K562 (cell line): ENCODE measurements around the gene SEC61A1. TPM values are rescaled to one million over a fixed set of nuclear protein-coding genes. Genes with fewer than 3 reads are reported as not detected.
A peak's percentile ranks its signal among the peaks of the same experiment; 100 is the strongest.

ENCODE experiments used
- CTBP1 ChIP-seq: fragments of 450-650 bp; IDR thresholded peaks from 2 replicates; pipeline ENCODE4 v1.6.1; 2016; ENCODE audit warnings: borderline replicate concordance
- DACH1 ChIP-seq: fragments of 450-650 bp; IDR thresholded peaks from 2 replicates; pipeline ENCODE4 v1.6.1; 2018; ENCODE audit not compliant: partially characterized antibody
- ETS2 ChIP-seq: IDR thresholded peaks from 2 replicates; pipeline ENCODE4 v1.6.1; 2016; ENCODE audit warnings: borderline replicate concordance, missing genetic modification characterization, mild to moderate bottlenecking, moderate library complexity, missing compliant biosample characterization; ENCODE audit not compliant: poor library complexity, severe bottlenecking
- GATA2 ChIP-seq: sonication (generic); formaldehyde crosslinking; IDR thresholded peaks from 2 replicates; pipeline ENCODE4 v1.4.0; 2020; ENCODE audit warnings: mild to moderate bottlenecking, missing genetic modification reagents
- HMG20A ChIP-seq: fragments of 450-650 bp; formaldehyde crosslinking; conservative IDR thresholded peaks from 2 replicates; pipeline ENCODE4 v1.4.0; 2020; ENCODE audit warnings: mild to moderate bottlenecking, mixed read lengths
- KAT8 ChIP-seq: fragments of 450-650 bp; IDR thresholded peaks from 2 replicates; pipeline ENCODE4 v1.6.1; 2016; ENCODE audit warnings: low read depth, mild to moderate bottlenecking
- KLF6 ChIP-seq: fragments of 250-450 bp; sonication (Bioruptor Pico); IDR thresholded peaks from 2 replicates; pipeline ENCODE4 v1.4.0; 2020; ENCODE audit warnings: mild to moderate bottlenecking, moderate library complexity, borderline replicate concordance
- MED1 ChIP-seq: sonication (generic); formaldehyde crosslinking; IDR thresholded peaks from 2 replicates; pipeline ENCODE4 v1.8.1; 2023; ENCODE audit warnings: missing genetic modification reagents, borderline replicate concordance
- NCOA2 ChIP-seq, 2 experiments: fragments of 450-650 bp; IDR thresholded peaks; 2 replicates each; pipeline ENCODE4 v1.6.1; 2018; ENCODE audit warnings: mild to moderate bottlenecking in 2 of 2, moderate library complexity in 1 of 2; ENCODE audit not compliant: partially characterized antibody in 2 of 2
- PHB ChIP-seq: fragments of 250-450 bp; sonication (Bioruptor Pico); IDR thresholded peaks from 2 replicates; pipeline ENCODE4 v1.5.0; 2021
- RNF2 ChIP-seq: sonication (generic); IDR thresholded peaks from 2 replicates; pipeline ENCODE4 v1.6.1; 2016
- SMAD3 ChIP-seq: fragments of 450-650 bp; formaldehyde crosslinking; conservative IDR thresholded peaks from 2 replicates; pipeline ENCODE4 v1.4.0; 2020; ENCODE audit warnings: mild to moderate bottlenecking
- SNRNP70 ChIP-seq: fragments of 200-400 bp; formaldehyde crosslinking; optimal IDR thresholded peaks from 2 replicates; pipeline ENCODE3; 2017; ENCODE audit warnings: low read depth, low read length
- SPI1 ChIP-seq: IDR thresholded peaks from 2 replicates; pipeline ENCODE4 v1.6.1; 2011; ENCODE audit warnings: low read depth, low read length, control low read depth, borderline replicate concordance
- TCF7 ChIP-seq: sonication (generic); IDR thresholded peaks from 2 replicates; pipeline ENCODE4 v1.6.1; 2016; ENCODE audit warnings: antibody characterized with exemption, borderline replicate concordance
- UBTF ChIP-seq, 2 experiments: IDR thresholded peaks; 2 replicates each; pipeline ENCODE4 v1.6.1; 2012; ENCODE audit warnings: improper control_type of control experiment in 2 of 2, low read depth in 2 of 2, low read length in 2 of 2, borderline replicate concordance in 1 of 2
- ZNF121 ChIP-seq: sonication (generic); formaldehyde crosslinking; conservative IDR thresholded peaks from 2 replicates; pipeline ENCODE4 v1.8.0; 2022; ENCODE audit warnings: missing genetic modification reagents
- ZNF165 ChIP-seq: fragments of 250-450 bp; sonication (Bioruptor Pico); IDR thresholded peaks from 2 replicates; pipeline ENCODE4 v1.4.0; 2020; ENCODE audit warnings: borderline replicate concordance
- ZNF212 ChIP-seq: fragments of 450-650 bp; formaldehyde crosslinking; IDR thresholded peaks from 2 replicates; pipeline ENCODE4 v1.4.0; 2020; ENCODE audit warnings: mild to moderate bottlenecking
- ZNF436 ChIP-seq: fragments of 250-450, 450-650 bp; sonication (Bioruptor Pico); formaldehyde crosslinking; IDR thresholded peaks from 2 replicates; pipeline ENCODE4 v1.7.0; 2020; ENCODE audit warnings: mild to moderate bottlenecking
- ZNF586 ChIP-seq: fragments of 450-650 bp; formaldehyde crosslinking; conservative IDR thresholded peaks from 2 replicates; pipeline ENCODE4 v1.4.0; 2020; ENCODE audit warnings: mild to moderate bottlenecking, moderate library complexity
- polyA plus RNA-seq, 8 experiments: library from polyadenylated mRNA; depleted of rRNA in 4 of 8; stranded (reverse) in 5 of 8; unstranded in 3 of 8; fragments of >200 nt; fragmentation: Nextera tagmentation in 2 of 8; fragmentation: Illumina TruSeq in 1 of 8; extraction: Ambion mirVana in 2 of 8; extraction: Trizol in 1 of 8; gene quantifications; 2 replicates each; pipeline versions ENCODE4 v1.2.1 to v1.2.3, GENCODE V29; 2011 to 2014; ENCODE audit warnings: inconsistent platforms in 1 of 8, missing spikeins in 1 of 8
- total RNA-seq, 7 experiments: library from RNA; depleted of rRNA in 6 of 7; stranded (reverse); fragments of >200 nt in 6 of 7; fragmentation: Illumina TruSeq in 2 of 7; extraction: Trizol in 2 of 7; gene quantifications; 2 replicates each; pipeline versions ENCODE4 v1.2.1 to v1.2.3, GENCODE V29; 2011 to 2021; ENCODE audit warnings: low replicate concordance in 1 of 7
- TF ChIP-seq, protein P1 (sequence below): fragments of 250-450 bp; sonication (Bioruptor Pico); IDR thresholded peaks from 2 replicates; pipeline ENCODE4 v1.5.0; 2021
- TF ChIP-seq, protein P2 (sequence below): fragments of 450-650 bp; formaldehyde crosslinking; IDR thresholded peaks from 2 replicates; pipeline ENCODE4 v1.4.0; 2020; ENCODE audit warnings: mild to moderate bottlenecking, moderate library complexity

Gene SEC61A1
- total and polyA plus RNA-seq, 9 of the 15 experiments (the other 6 are each of a cell fraction or from before 2014, with no cell fraction given): 1.9 to 140 (median 79.1) TPM

DNA sequence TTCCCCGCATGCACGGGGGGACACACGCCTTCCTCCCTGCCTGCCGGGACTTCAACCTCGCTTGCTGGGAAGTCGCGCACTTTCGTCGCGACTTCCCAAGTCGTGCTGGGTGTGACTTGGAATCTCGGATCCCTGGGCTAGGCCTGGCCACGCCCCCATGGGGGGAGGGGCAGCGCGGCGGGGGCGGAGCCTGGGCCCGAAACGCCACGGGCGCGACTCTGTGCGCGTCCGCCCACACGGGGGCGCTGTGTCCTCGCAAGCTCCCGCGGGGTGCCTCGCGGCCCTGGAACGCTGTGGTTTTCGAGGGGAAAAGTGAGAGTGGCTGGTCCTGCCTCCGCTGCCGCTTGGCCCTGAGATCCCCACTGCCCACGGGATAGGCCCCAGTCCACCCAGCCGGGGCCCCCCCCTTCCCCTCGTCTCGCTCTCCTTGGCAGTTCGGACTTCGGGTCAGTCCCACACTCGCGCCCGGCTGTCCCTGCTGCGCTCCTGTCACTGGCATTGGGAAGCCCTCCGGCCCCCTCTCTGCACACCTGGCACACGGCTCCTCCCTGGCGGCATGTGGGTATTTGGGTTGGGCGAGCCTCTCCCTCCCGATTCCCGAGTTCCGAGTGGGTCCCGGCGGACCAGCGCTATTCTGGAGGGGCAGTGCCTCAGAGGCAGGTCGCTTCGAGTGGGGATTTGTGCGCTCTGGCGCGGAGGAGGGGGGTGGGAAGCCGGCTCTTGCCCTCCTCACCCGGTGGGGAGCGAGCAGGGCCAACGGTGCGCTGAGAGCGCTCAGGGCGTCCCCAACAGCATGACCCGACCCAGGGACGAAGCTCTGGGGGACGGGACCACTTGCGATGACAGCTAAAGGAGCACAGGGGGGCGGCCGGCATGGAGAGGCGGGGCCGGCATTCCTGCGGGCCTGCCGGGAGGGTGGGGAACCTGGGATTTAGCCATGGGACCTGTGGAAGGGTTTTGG, 23.6 kb downstream of the SEC61A1 start (continued):
- TF ChIP-seq, protein P1, sequence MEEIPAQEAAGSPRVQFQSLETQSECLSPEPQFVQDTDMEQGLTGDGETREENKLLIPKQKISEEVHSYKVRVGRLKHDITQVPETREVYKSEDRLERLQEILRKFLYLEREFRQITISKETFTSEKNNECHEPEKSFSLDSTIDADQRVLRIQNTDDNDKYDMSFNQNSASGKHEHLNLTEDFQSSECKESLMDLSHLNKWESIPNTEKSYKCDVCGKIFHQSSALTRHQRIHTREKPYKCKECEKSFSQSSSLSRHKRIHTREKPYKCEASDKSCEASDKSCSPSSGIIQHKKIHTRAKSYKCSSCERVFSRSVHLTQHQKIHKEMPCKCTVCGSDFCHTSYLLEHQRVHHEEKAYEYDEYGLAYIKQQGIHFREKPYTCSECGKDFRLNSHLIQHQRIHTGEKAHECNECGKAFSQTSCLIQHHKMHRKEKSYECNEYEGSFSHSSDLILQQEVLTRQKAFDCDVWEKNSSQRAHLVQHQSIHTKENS (CRISPR knock-in tag): no peak
- TF ChIP-seq DACH1 (no peak), KLF6 (no peak), ZNF165 (CRISPR knock-in tag) (no peak), ZNF212 (CRISPR knock-in tag) (no peak), PHB (CRISPR knock-in tag) (no peak), SMAD3 (no peak), ZNF586 (no peak), MED1 (CRISPR knock-in tag) (no peak), ZNF436 (CRISPR knock-in tag) (no peak), GATA2 (no peak), SPI1 (no peak), TCF7 (no peak), KAT8 (no peak), RNF2 (peak; percentile 31; the same call in 1 of the 2 replicates), SNRNP70 (no peak), ZNF121 (CRISPR knock-in tag) (no peak), CTBP1 (peak; percentile 84), NCOA2 (IDR thresholded peaks at IDR 0.05; ENCODE audit: partially characterized antibody in 2 of 2) (no peak), ETS2 (tag) (no peak), HMG20A (CRISPR knock-in tag) (no peak), UBTF (IDR thresholded peaks at IDR 0.05; ENCODE audit: borderline replicate concordance in 1 of 2, low read depth in 2 of 2, low read length in 2 of 2) (0 out of 4 replicates have a peak, but pooled peaks of 1 of the 2 experiments have one; percentile 35)
- TF ChIP-seq, protein P2, sequence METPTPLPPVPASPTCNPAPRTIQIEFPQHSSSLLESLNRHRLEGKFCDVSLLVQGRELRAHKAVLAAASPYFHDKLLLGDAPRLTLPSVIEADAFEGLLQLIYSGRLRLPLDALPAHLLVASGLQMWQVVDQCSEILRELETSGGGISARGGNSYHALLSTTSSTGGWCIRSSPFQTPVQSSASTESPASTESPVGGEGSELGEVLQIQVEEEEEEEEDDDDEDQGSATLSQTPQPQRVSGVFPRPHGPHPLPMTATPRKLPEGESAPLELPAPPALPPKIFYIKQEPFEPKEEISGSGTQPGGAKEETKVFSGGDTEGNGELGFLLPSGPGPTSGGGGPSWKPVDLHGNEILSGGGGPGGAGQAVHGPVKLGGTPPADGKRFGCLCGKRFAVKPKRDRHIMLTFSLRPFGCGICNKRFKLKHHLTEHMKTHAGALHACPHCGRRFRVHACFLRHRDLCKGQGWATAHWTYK (CRISPR knock-in tag): no peak
